Measurements from ENCODE around the gene ST8SIA6.

GRCh38 chr10:17354781-17355180 lies 99.6 kb downstream of the ST8SIA6 start:
- TF ChIP-seq POLR2A (IDR thresholded peaks at IDR 0.05; ENCODE audit: low read depth, low read length), result no peak
- TF ChIP-seq TAF1 (IDR thresholded peaks at IDR 0.05; ENCODE audit: low read depth, low read length), result no peak
